Measurements from ENCODE around the gene LCNL1.

Gene LCNL1

GRCh38 chr9:136982232-136983051, at the start of gene LCNL1:
Gene LCNL1, plus strand, starts transcription at chr9:136982993. Its CDS starts 594 bp downstream, at chr9:136983587.
- in situ Hi-C loops (cut with MboI; ENCODE audit: low sequenced_read_pairs) = no loop called here

- in situ Hi-C loops (cut with MboI; ENCODE audit: low sequenced_read_pairs) = no loop called here
Observed at GRCh38 chr9:136934277-136934676, 48.5 kb upstream of the LCNL1 start.

- in situ Hi-C loops (cut with MboI; ENCODE audit: low sequenced_read_pairs) = no loop called here
Observed at GRCh38 chr9:136935651-136936050, 47.1 kb upstream of the LCNL1 start.

- in situ Hi-C loops (cut with MboI; ENCODE audit: low sequenced_read_pairs) = no loop called here
Observed at GRCh38 chr9:136936645-136937170, 46.1 kb upstream of the LCNL1 start.

- in situ Hi-C loops (cut with MboI; ENCODE audit: low sequenced_read_pairs) = no loop called here
Observed at GRCh38 chr9:136937186-136938001, 45.4 kb upstream of the LCNL1 start.

GRCh38 chr9:136939431-136939995, 43.3 kb upstream of the LCNL1 start:
- in situ Hi-C loops (cut with MboI; ENCODE audit: low sequenced_read_pairs) = no loop called here

- in situ Hi-C loops (cut with MboI; ENCODE audit: low sequenced_read_pairs) = no loop called here
Observed at GRCh38 chr9:136939996-136940525, 42.7 kb upstream of the LCNL1 start.

GRCh38 chr9:136940526-136941230, 42.1 kb upstream of the LCNL1 start:
- in situ Hi-C loops (cut with MboI; ENCODE audit: low sequenced_read_pairs) = no loop called here

GRCh38 chr9:136941231-136942111, 41.3 kb upstream of the LCNL1 start:
- in situ Hi-C loops (cut with MboI; ENCODE audit: low sequenced_read_pairs) = no loop called here

- in situ Hi-C loops (cut with MboI; ENCODE audit: low sequenced_read_pairs) = no loop called here
Observed at GRCh38 chr9:136942112-136942880, 40.5 kb upstream of the LCNL1 start.

GRCh38 chr9:136942881-136943230, 39.9 kb upstream of the LCNL1 start:
- in situ Hi-C loops (cut with MboI; ENCODE audit: low sequenced_read_pairs) = no loop called here

- in situ Hi-C loops (cut with MboI; ENCODE audit: low sequenced_read_pairs) = no loop called here
Observed at GRCh38 chr9:136943291-136944211, 39.2 kb upstream of the LCNL1 start.

GRCh38 chr9:136944212-136944518, 38.6 kb upstream of the LCNL1 start:
- in situ Hi-C loops (cut with MboI; ENCODE audit: low sequenced_read_pairs) = no loop called here

GRCh38 chr9:136944519-136945332, 38.1 kb upstream of the LCNL1 start, which contains the start of the genes C8G and FBXW5:
Gene C8G, plus strand, starts transcription at chr9:136945243. Its CDS starts 78 bp downstream, at chr9:136945321.
Gene FBXW5, minus strand, starts transcription at chr9:136944738. Its CDS starts 655 bp downstream, at chr9:136944083.
- in situ Hi-C loops (cut with MboI; ENCODE audit: low sequenced_read_pairs) = no loop called here

GRCh38 chr9:136945333-136946227, 37.2 kb upstream of the LCNL1 start:
- in situ Hi-C loops (cut with MboI; ENCODE audit: low sequenced_read_pairs) = no loop called here

All from hTERT RPE-1 (cell line).